Endothelial cell of umbilical vein (primary cell): Measurements from ENCODE around the gene ATRNL1. TPM values are rescaled to one million over a fixed set of nuclear protein-coding genes. Genes with fewer than 3 reads are reported as not detected.

ENCODE experiments used
- BruUV-seq: library from RNA; stranded (reverse); fragments of 400-500 nt; replicated peaks from 2 replicates; lab custom pipeline; 2021; lab: Mats Ljungman, UMichigan
- CTCF ChIA-PET: fragments of 300-600, 350-600 bp; sonication (Branson Sonifier 250); formaldehyde crosslinking; loops from one replicate; lab custom pipeline; 2021; ENCODE audit warnings: antibody characterized with exemption, inconsistent platforms; lab: Charles Lee
- POLR2A ChIA-PET: fragments of 300-600, 350-600 bp; sonication (Branson Sonifier 250); formaldehyde crosslinking; loops from one replicate; lab custom pipeline; 2021; ENCODE audit warnings: antibody characterized with exemption, inconsistent platforms; lab: Charles Lee
- DNase-seq: peaks from one replicate; pipeline ENCODE4 v3.0.0-alpha.2; 2011; ENCODE audit warnings: low read depth, low spot score
- FAIRE-seq: peaks from 2 replicates; lab custom pipeline; 2011; peaks lifted over from hg19 to GRCh38; lab: Jason Lieb, UNC
- H2AFZ ChIP-seq: 2 replicates; pipeline ENCODE4 v1.6.0; 2012; ENCODE audit warnings: low read depth, low read length, control low read depth, inconsistent platforms
- H3K27ac ChIP-seq: 2 replicates; pipeline ENCODE4 v1.5.1; 2011; ENCODE audit warnings: low read depth, mild to moderate bottlenecking, control low read depth, low read length, moderate library complexity; ENCODE audit not compliant: insufficient read depth
- H3K27me3 ChIP-seq, 2 experiments: 2 replicates each; pipeline versions ENCODE4 v1.6.0 to v1.6.1; 2011; ENCODE audit warnings: low read length in 2 of 2, mixed read lengths in 1 of 2; ENCODE audit not compliant: control insufficient read depth in 2 of 2, insufficient read depth in 2 of 2
- H3K36me3 ChIP-seq, 2 experiments: 2 replicates in 1 of 2; 3 replicates in 1 of 2; pipeline ENCODE4 v1.5.1; 2011; ENCODE audit warnings: low read length in 2 of 2, mild to moderate bottlenecking in 1 of 2, moderate library complexity in 1 of 2; ENCODE audit not compliant: control insufficient read depth in 2 of 2, insufficient read depth in 2 of 2; ENCODE audit errors: extremely low read depth in 1 of 2
- H3K4me1 ChIP-seq: 3 replicates; pipeline ENCODE4 v1.5.1; 2011; ENCODE audit warnings: mild to moderate bottlenecking, low read length; ENCODE audit not compliant: control insufficient read depth, insufficient read depth; ENCODE audit errors: extremely low read depth
- H3K4me2 ChIP-seq: 2 replicates; pipeline ENCODE4 v1.6.1; 2011; ENCODE audit warnings: low read length, control low read depth, mixed read lengths; ENCODE audit not compliant: insufficient read depth
- H3K4me3 ChIP-seq, 3 experiments: fragments of 200-600 bp in 1 of 3; sonication (generic), shearing (Covaris generic) in 1 of 3; replicated peaks in 1 of 3; 2 replicates each; pipeline ENCODE4 v1.5.1; 2011 to 2016; ENCODE audit warnings: control low read depth in 3 of 3, low read length in 3 of 3, mild to moderate bottlenecking in 2 of 3, inconsistent platforms in 1 of 3, low read depth in 1 of 3, moderate library complexity in 1 of 3; ENCODE audit not compliant: insufficient read depth in 1 of 3
- H3K79me2 ChIP-seq: 2 replicates; pipeline ENCODE4 v1.6.0; 2012; ENCODE audit warnings: low read length, inconsistent platforms; ENCODE audit not compliant: control insufficient read depth, insufficient read depth
- H3K9ac ChIP-seq: replicated peaks from 2 replicates; pipeline ENCODE3; 2011; ENCODE audit warnings: low read length, control low read depth; ENCODE audit not compliant: insufficient read depth; ENCODE audit errors: extremely low read depth
- H3K9me1 ChIP-seq: replicated peaks from 3 replicates; pipeline ENCODE4 v1.6.0; 2011; ENCODE audit warnings: mild to moderate bottlenecking, low read length; ENCODE audit not compliant: control insufficient read depth, insufficient read depth; ENCODE audit errors: extremely low read depth
- H3K9me3 ChIP-seq: replicated peaks from 2 replicates; pipeline ENCODE4 v1.5.1; 2012; ENCODE audit warnings: low read length, inconsistent platforms; ENCODE audit not compliant: control insufficient read depth, insufficient read depth
- H4K20me1 ChIP-seq: replicated peaks from 2 replicates; pipeline ENCODE3; 2011; ENCODE audit warnings: mild to moderate bottlenecking, low read length; ENCODE audit not compliant: control insufficient read depth, insufficient read depth; ENCODE audit errors: extremely low read depth
- EZH2 ChIP-seq: IDR thresholded peaks from 2 replicates; pipeline ENCODE4 v1.6.1; 2012; ENCODE audit warnings: borderline replicate concordance, low read depth, mild to moderate bottlenecking, moderate library complexity, low read length, inconsistent platforms; ENCODE audit not compliant: severe bottlenecking
- FOS ChIP-seq: IDR thresholded peaks from 2 replicates; pipeline ENCODE4 v1.6.1; 2011; ENCODE audit warnings: mild to moderate bottlenecking, low read length, moderate library complexity, borderline replicate concordance; ENCODE audit not compliant: insufficient read depth
- GATA2 ChIP-seq: IDR thresholded peaks from 2 replicates; pipeline ENCODE4 v1.7.0; 2011; ENCODE audit warnings: low read depth, mild to moderate bottlenecking, moderate library complexity, mixed read lengths, low read length; ENCODE audit not compliant: insufficient read length, insufficient read depth
- JUN ChIP-seq: IDR thresholded peaks from 2 replicates; pipeline ENCODE4 v1.6.1; 2011; ENCODE audit warnings: borderline replicate concordance, low read depth; ENCODE audit not compliant: insufficient read length, insufficient read depth
- MYC ChIP-seq: IDR thresholded peaks from one replicate; pipeline ENCODE4 v1.6.1; 2011; ENCODE audit warnings: mild to moderate bottlenecking, low read depth, low read length
- POLR2A ChIP-seq: IDR thresholded peaks from 2 replicates; pipeline ENCODE4 v1.6.1; 2012; ENCODE audit warnings: low read depth, mild to moderate bottlenecking, control low read depth, low read length
- POLR2AphosphoS5 ChIP-seq: IDR thresholded peaks from 2 replicates; pipeline ENCODE4 v1.6.1; 2012; ENCODE audit warnings: low read depth, mild to moderate bottlenecking, control low read depth, low read length, moderate library complexity; ENCODE audit not compliant: insufficient read depth
- dilution Hi-C: fragments of 300-500 bp; cut with MboI; formaldehyde crosslinking; loops from one replicate; pipeline ENCODE4 v1.15.0; 2019; ENCODE audit warnings: low sequenced_read_pairs; ENCODE audit not compliant: extremely low pct_ligation_motif_present
- intact Hi-C: fragments of 100-400 bp; cut with micrococcal nuclease; formaldehyde crosslinking; loops from one replicate; pipeline ENCODE4 v1.10.0; 2022
- polyA plus RNA-seq, 4 experiments: library from polyadenylated mRNA; depleted of rRNA in 3 of 4; stranded (reverse) in 3 of 4; unstranded in 1 of 4; fragments of >200 nt; gene quantifications; 2 replicates each; pipeline versions ENCODE4 v1.2.1 to v1.2.3, GENCODE V29; 2011 to 2012; ENCODE audit warnings: missing spikeins in 1 of 4
- total RNA-seq: library from RNA; stranded (reverse); gene quantifications from 2 replicates; pipeline ENCODE4 v1.2.3, GENCODE V29; 2021
- TF ChIP-seq, protein P1 (sequence below), 2 donors: IDR thresholded peaks; 1 replicate in 1 of 2; 2 replicates in 1 of 2; pipeline ENCODE4 v1.5.1; 2011; ENCODE audit warnings: low read length in 2 of 2, mild to moderate bottlenecking in 2 of 2, moderate library complexity in 2 of 2, control low read depth in 1 of 2, inconsistent platforms in 1 of 2, low read depth in 1 of 2; ENCODE audit not compliant: insufficient read depth in 1 of 2; ENCODE audit errors: extremely low read depth in 1 of 2
- TF ChIP-seq, protein P2 (sequence below): IDR thresholded peaks from 2 replicates; pipeline ENCODE4 v1.6.1; 2011; ENCODE audit not compliant: insufficient read depth, insufficient read length

Gene ATRNL1
- total and polyA plus RNA-seq, 2 donors (not counting 3 experiments of a cell fraction or from before 2014, with no cell fraction given): not detected

DNA sequence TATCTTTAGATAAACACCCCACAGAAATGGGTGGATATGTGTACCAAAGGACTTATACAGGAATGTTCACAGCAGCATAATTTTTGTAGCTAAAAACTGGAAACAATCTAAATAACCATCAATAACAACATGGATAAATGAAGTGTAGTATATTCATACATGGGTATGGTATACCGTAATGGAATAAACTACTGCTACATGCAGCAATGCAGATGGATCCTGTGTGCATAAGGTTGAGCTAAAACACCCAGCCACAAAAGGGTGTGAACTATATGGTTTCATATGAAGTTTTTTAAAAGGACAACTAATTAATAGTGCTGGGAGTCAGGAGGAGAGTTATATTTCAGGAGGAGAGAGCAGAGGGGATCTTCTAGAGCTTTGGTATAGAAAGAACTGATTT is 790.2 kb downstream of the ATRNL1 start:
- Histone ChIP-seq H4K20me1 (no peaks in the 10 kb centered on the region), H3K4me2 (no peak overlapping the region), H3K27ac (no peak overlapping the region), H3K79me2 (no peaks in the 10 kb centered on the region), H3K9me1 (no peaks in the 10 kb centered on the region), H3K27me3 (no peaks in the 10 kb centered on the region), H3K4me1 (no peaks in the 10 kb centered on the region), H3K36me3 (no peaks in the 10 kb centered on the region), H3K4me3 (no peak overlapping the region), H3K9ac (no peak overlapping the region), H2AFZ (no peak overlapping the region), H3K9me3 (no peaks in the 10 kb centered on the region)
- ChIA-PET POLR2A (no interaction called here), CTCF (no interaction called here)
- no peak for FAIRE-seq
- no TSS peak for BruUV-seq
- DNase-seq: no peak
- no peak for TF ChIP-seq FOS
- no peak for TF ChIP-seq POLR2AphosphoS5
- TF ChIP-seq JUN: no peak
- TF ChIP-seq, protein P1, sequence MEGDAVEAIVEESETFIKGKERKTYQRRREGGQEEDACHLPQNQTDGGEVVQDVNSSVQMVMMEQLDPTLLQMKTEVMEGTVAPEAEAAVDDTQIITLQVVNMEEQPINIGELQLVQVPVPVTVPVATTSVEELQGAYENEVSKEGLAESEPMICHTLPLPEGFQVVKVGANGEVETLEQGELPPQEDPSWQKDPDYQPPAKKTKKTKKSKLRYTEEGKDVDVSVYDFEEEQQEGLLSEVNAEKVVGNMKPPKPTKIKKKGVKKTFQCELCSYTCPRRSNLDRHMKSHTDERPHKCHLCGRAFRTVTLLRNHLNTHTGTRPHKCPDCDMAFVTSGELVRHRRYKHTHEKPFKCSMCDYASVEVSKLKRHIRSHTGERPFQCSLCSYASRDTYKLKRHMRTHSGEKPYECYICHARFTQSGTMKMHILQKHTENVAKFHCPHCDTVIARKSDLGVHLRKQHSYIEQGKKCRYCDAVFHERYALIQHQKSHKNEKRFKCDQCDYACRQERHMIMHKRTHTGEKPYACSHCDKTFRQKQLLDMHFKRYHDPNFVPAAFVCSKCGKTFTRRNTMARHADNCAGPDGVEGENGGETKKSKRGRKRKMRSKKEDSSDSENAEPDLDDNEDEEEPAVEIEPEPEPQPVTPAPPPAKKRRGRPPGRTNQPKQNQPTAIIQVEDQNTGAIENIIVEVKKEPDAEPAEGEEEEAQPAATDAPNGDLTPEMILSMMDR (IDR thresholded peaks at IDR 0.05; ENCODE audit: extremely low read depth in 1 of 2, insufficient read depth in 1 of 2, low read depth in 1 of 2, low read length in 2 of 2): no peak
- no peak for TF ChIP-seq GATA2
- TF ChIP-seq EZH2: no peak
- TF ChIP-seq, protein P2, sequence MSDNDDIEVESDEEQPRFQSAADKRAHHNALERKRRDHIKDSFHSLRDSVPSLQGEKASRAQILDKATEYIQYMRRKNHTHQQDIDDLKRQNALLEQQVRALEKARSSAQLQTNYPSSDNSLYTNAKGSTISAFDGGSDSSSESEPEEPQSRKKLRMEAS: no peak
- TF ChIP-seq MYC: no peak
- no peak for TF ChIP-seq POLR2A
- intact Hi-C loops (no loop called here), dilution Hi-C loops (no loop called here)
